Activated T-helper 17 cell treated with anti-CD3 and anti-CD28 coated beads, Interleukin-2, amount 50 U/mL, for 72 hours (primary cell): ENCODE results near the gene C9orf43. TPM values are rescaled to one million over a fixed set of nuclear protein-coding genes. Genes with fewer than 3 reads are reported as not detected.
"Not testable (repeated sequence)": the region's sequence is repeated elsewhere in the genome, so short reads cannot be mapped to it uniquely, and the experiment has no call there.

Experiments used
- ATAC-seq: fragments of 150-1000 bp; cut with Tn5 transposase; replicated peaks from 2 replicates; pipeline ENCODE4 v1.10.0; 2021; ENCODE audit warnings: mild to moderate bottlenecking, moderate library complexity
- H3K27ac Mint-ChIP-seq: one replicate; pipeline ENCODE4 v1.8.0; 2022; ENCODE audit warnings: mixed read lengths
- H3K27me3 Mint-ChIP-seq: one replicate; pipeline ENCODE4 v1.8.0; 2022; ENCODE audit warnings: mixed read lengths
- H3K36me3 Mint-ChIP-seq: one replicate; pipeline ENCODE4 v1.8.0; 2022; ENCODE audit warnings: low read depth, mild to moderate bottlenecking, mixed read lengths
- H3K4me1 Mint-ChIP-seq: one replicate; pipeline ENCODE4 v1.8.0; 2022; ENCODE audit warnings: mixed read lengths
- H3K4me3 Mint-ChIP-seq: one replicate; pipeline ENCODE4 v1.8.0; 2022; ENCODE audit warnings: mild to moderate bottlenecking, mixed read lengths
- H3K9me3 Mint-ChIP-seq: one replicate; pipeline ENCODE4 v1.8.0; 2022; ENCODE audit warnings: mixed read lengths
- total RNA-seq, 2 donors: library from RNA; stranded (reverse); gene quantifications; one replicate each; pipeline ENCODE4 v1.2.3, GENCODE V29; 2022

C9orf43 gene
- total RNA-seq, 2 donors from 2014 or later: 0.69 to 0.76 TPM

- peak overlapping the region; percentile 79 for H3K4me3 Mint-ChIP-seq
- peak overlapping the region; percentile 87 for H3K27ac Mint-ChIP-seq
- peaks cover 29% of the 10 kb centered on the region for H3K36me3 Mint-ChIP-seq
- H3K4me1 Mint-ChIP-seq: peaks cover 14% of the 10 kb centered on the region
- H3K27me3 Mint-ChIP-seq: no peaks in the 10 kb centered on the region
- peak; percentile 30 for ATAC-seq
- H3K9me3 Mint-ChIP-seq: no peaks in the 10 kb centered on the region
These were observed 35.2 kb upstream of the C9orf43 start for GRCh38 chr9:113375057-113376023.

DNA sequence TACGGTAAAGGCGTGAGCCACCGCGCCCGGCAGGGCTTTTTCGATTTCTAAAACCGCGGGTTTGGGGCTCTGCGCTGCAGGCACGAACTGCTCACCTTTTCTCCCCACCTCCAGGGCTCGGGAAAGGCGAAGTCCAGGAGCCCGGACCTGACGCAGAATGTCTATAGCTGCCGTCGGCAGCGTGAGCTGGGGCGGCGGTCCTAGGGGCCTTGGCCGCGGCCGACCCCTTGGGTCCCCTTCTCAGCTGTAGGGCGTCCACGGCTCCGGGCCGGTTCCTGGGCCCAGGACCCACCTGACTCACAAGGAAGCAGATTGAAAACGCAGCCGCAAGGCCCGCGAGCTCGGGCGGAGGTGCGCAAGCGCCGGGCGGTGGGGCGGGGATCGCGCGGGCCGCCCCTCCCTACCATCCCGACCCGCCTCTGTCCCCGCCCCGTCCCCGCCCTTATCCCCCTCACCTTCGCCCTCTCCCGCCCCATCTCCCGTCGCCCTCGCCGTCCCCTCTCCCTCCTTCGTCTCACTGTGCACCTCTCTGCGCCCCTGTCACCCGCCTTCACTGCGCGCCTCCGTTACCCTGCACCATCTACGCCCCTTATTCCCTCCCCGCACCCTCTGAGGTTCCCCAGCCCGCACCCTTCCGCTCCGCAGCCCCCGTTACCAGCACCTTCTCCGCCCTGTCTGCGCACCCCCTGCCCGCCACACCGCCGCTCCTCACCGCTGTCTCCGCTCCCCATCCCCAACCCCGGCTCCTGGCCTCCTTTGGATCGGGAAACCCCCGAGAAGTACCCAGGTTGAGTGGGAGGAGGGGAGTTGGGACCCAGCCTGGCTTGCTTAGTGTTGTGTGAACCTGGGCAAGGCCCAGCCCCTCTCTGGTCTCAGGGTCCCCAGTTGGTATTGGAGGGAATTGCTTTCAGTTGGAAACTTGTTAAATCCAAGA lies 33.6 kb upstream of the C9orf43 start, which contains the start of gene HDHD3:
Gene HDHD3 (minus strand): TSS at position 353 of the 934 bp plus-strand sequence. CDS start 2,632 bp downstream, outside the sequence.
- Mint-ChIP-seq H3K9me3 (no peaks in the 10 kb centered on the region), H3K27ac (peak within 1 kb of the TSS; percentile 87), H3K4me3 (peak within 1 kb of the TSS; percentile 79), H3K36me3 (peaks cover 29% of the 10 kb centered on the region), H3K4me1 (peaks cover 14% of the 10 kb centered on the region), H3K27me3 (no peaks in the 10 kb centered on the region)
- ATAC-seq: peak; percentile 88

DNA sequence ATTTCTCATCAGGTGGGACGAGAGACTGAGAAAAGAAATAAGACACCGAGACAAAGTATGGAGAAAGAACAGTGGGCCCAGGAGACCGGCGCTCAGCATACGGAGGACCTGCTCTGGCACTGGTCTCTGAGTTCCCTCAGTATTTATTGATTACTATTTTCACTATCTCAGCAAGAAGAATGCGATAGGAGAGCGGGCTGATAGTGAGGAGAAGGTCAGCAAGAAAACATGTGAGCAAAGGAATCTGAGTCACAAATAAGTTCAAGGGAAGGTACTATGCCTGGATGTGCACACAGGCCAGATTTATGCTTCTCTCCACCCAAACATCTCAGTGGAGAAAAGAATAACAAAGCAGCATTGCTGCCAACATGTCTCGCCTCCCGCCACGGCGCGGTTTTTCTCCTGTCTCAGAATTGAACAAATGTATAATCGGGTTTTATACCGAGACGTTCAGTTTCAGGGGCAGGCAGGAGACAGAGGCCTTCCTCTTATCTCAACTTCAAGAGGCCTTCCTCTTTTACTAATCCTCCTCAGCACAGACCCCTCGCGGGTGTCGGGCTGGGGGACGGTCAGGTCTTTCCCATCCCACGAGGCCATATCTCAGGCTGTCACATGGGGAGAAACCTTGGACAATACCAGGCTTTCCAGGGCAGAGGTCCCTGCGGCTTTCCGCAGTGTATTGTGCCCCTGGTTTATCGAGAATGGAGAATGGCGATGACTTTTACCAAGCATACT lies 31.3 kb upstream of the C9orf43 start:
- H3K9me3 Mint-ChIP-seq, H3K4me3 Mint-ChIP-seq, ATAC-seq, H3K27me3 Mint-ChIP-seq: not testable (repeated sequence)
- Mint-ChIP-seq H3K27ac (peak overlapping the region; percentile 17), H3K4me1 (peaks cover 14% of the 10 kb centered on the region), H3K36me3 (peaks cover 16% of the 10 kb centered on the region)

DNA sequence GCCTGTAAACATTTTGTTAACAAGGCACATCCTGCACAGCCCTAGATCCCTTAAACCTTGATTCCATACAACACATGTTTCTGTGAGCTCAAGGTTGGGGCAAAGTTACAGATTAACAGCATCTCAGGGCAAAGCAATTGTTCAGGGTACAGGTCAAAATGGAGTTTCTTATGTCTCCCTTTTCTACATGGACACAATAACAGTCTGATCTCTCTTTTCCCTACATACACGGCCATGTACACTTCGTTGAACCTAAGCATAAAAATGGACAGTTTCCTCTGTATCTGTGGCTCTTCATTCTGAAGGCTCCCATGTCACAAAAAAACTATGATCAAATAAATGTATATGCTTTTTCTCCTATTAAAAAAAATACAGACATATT lies 30.7 kb upstream of the C9orf43 start:
- Mint-ChIP-seq H3K27ac (peak overlapping the region; percentile 17), H3K36me3 (peaks cover 11% of the 10 kb centered on the region)
- H3K4me3 Mint-ChIP-seq, ATAC-seq, H3K4me1 Mint-ChIP-seq, H3K9me3 Mint-ChIP-seq, H3K27me3 Mint-ChIP-seq: not testable (repeated sequence)

DNA sequence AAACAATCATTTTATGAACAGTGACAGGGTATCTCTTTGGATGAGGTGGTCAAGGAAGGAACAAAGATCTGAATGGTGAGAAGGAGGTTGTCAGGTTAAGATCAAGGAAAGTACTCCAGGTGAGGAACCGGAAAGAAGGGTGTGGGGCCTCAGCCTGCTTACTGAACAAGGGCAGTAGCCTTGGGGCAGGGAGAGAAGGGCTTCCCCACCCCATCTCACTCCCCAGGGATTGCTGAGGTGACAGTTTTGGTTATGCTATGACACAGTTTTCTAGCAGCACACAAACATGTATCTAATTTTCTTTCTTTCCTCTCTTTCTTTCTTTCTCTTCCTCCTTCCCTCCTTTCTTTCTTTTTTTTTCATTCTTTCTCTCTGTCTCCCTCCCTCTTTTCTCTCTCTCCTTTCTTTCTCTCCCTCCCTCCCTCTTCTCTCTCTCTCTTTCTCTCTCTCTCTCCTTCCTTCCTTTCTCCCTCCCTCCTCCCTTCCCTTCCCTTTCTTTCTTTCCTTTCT lies 29.6 kb upstream of the C9orf43 start:
- Mint-ChIP-seq H3K27me3 (no peaks in the 10 kb centered on the region), H3K4me3 (peak overlapping the region; percentile 10), H3K36me3 (no peaks in the 10 kb centered on the region), H3K4me1 (no peaks in the 10 kb centered on the region), H3K27ac (peak overlapping the region; percentile 51), H3K9me3 (no peaks in the 10 kb centered on the region)
- ATAC-seq: peak; percentile 28

DNA sequence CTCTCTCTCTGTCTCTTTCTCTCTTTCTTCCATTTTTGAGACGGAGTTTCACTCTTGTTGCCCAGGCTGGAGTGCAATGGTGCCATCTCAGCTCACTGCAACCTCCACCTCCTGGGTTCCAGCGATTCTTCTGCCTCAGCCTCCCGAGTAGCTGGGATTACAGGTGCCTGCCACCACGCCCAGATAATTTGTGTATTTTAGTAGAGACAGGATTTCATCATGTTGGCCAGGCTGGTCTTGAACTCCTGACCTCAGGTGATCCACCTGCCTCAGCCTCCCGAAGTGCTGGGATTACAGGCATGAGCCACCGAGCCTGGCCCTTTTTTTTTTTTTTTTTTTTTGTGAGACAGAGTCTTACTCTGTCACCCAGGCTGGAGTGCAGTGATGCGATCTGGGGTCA lies 29.1 kb upstream of the C9orf43 start:
- not testable (repeated sequence) for H3K9me3 Mint-ChIP-seq, ATAC-seq, H3K4me1 Mint-ChIP-seq, H3K27me3 Mint-ChIP-seq, H3K36me3 Mint-ChIP-seq
- peak overlapping the region; percentile 51 for H3K27ac Mint-ChIP-seq
- H3K4me3 Mint-ChIP-seq: peak overlapping the region; percentile 10

GRCh38 chr9:113381909-113382411 lies 28.6 kb upstream of the C9orf43 start:
- no peak overlapping the region for H3K4me3 Mint-ChIP-seq
- H3K4me1 Mint-ChIP-seq: no peaks in the 10 kb centered on the region
- no peaks in the 10 kb centered on the region for H3K27me3 Mint-ChIP-seq
- H3K27ac Mint-ChIP-seq: no peak overlapping the region
- no peaks in the 10 kb centered on the region for H3K36me3 Mint-ChIP-seq
- no peaks in the 10 kb centered on the region for H3K9me3 Mint-ChIP-seq
- no peak for ATAC-seq

DNA sequence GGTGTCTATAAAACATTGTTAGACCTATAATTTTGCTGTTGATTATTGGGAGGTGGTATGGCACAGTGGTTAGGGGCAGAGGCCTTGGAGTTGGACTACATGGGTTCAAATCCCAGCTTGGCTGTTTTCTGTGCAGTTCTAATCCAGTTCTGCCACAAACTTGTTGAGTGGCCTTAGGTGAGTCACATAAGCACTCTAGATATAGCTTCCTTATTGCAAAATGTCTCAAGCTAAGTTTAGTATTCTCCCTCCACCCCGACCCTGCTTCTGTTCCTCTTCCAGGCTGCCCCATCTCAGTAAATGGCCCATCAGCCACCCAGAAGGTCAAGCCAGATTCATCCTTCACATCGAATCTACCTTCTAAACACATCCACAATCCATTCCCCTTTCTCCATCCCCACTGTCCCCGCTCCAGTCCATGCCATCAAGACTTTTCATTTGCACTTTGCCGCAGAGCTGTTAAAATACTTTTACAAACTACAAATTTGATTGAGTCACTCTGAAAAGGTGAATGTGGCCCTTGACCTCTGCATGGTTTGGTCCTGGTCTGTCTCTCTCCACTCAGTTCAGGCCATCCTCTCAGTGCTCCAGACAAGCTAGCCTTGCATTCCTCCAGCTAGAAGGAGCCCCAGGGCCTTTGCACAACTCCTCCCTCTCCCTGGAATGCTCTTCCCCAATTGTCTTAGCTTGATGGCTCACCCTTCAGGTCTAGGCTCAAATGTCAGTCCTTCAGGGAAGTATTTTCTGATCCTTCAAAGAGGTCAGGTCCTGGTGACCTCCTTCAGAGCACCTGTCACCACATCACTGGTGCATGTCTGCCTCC lies 23.8 kb upstream of the C9orf43 start:
- H3K27ac Mint-ChIP-seq: peak overlapping the region; percentile 1
- H3K27me3 Mint-ChIP-seq: no peaks in the 10 kb centered on the region
- no peak overlapping the region for H3K4me3 Mint-ChIP-seq
- H3K9me3 Mint-ChIP-seq: no peaks in the 10 kb centered on the region
- H3K4me1 Mint-ChIP-seq: no peaks in the 10 kb centered on the region
- no peak for ATAC-seq
- peaks cover 38% of the 10 kb centered on the region for H3K36me3 Mint-ChIP-seq

DNA sequence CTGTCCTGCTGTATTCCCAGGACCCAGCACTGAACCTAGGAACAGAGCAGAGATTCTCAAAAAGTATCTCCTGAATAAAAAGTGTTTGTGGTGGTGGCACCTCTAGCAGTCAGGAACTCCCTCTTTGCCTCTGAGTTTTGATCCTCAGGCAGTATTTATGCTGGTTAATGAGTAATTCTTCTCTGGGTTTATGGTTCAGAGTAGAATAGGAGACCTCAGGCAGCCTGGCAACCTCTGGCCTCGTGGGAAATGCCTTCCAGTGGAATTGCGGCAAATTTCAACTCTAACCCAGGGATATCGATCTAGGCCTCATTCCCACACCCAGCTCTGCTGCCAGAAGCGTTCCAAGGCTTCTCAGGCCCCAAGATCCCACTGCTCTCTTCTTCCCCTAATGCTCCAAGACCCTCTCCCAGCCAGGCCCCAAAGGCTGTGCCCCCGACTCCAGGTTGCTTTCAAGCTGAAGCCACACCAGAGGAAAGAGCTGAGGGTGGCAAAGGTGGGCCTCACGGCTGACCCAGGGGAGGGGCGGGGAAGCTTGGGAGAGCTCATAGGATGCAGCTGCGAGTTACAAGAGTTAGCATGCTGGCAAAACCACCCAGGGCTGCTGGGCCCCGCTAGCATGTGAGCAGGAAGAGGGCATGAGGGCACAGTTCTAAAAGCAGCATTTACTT lies 22.9 kb upstream of the C9orf43 start:
- no peak for ATAC-seq
- H3K36me3 Mint-ChIP-seq: peaks cover 46% of the 10 kb centered on the region
- H3K27me3 Mint-ChIP-seq: no peaks in the 10 kb centered on the region
- H3K27ac Mint-ChIP-seq: no peak overlapping the region
- no peak overlapping the region for H3K4me3 Mint-ChIP-seq
- H3K9me3 Mint-ChIP-seq: no peaks in the 10 kb centered on the region
- H3K4me1 Mint-ChIP-seq: no peaks in the 10 kb centered on the region

GRCh38 chr9:113388833-113389232 lies 21.7 kb upstream of the C9orf43 start:
- Mint-ChIP-seq H3K36me3 (peaks cover 46% of the 10 kb centered on the region), H3K4me1 (no peaks in the 10 kb centered on the region), H3K4me3 (no peak overlapping the region), H3K9me3 (no peaks in the 10 kb centered on the region), H3K27me3 (no peaks in the 10 kb centered on the region), H3K27ac (no peak overlapping the region)
- no peak for ATAC-seq

DNA sequence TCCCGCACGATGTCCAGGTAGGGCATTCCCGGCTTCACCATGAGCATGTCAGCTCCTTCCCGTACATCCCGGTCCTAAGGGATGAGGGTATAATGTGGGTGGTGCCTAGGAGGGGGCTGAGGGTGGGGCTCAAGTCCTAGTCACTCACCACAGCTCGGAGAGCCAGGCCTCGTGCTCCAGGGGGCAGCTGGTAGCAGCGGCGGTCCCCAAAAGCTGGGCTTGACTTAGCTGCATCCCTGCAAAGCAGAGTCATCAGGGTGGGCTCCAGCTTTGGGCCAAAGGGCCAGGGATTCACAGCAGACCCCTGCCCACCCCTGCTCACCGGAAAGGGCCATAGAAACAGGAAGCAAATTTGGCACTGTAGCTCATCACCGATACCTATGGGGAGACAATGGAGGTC lies 21.1 kb upstream of the C9orf43 start:
- Mint-ChIP-seq H3K4me3 (no peak overlapping the region), H3K27ac (no peak overlapping the region), H3K4me1 (no peaks in the 10 kb centered on the region), H3K27me3 (no peaks in the 10 kb centered on the region), H3K36me3 (peaks cover 46% of the 10 kb centered on the region), H3K9me3 (no peaks in the 10 kb centered on the region)
- ATAC-seq: no peak

DNA sequence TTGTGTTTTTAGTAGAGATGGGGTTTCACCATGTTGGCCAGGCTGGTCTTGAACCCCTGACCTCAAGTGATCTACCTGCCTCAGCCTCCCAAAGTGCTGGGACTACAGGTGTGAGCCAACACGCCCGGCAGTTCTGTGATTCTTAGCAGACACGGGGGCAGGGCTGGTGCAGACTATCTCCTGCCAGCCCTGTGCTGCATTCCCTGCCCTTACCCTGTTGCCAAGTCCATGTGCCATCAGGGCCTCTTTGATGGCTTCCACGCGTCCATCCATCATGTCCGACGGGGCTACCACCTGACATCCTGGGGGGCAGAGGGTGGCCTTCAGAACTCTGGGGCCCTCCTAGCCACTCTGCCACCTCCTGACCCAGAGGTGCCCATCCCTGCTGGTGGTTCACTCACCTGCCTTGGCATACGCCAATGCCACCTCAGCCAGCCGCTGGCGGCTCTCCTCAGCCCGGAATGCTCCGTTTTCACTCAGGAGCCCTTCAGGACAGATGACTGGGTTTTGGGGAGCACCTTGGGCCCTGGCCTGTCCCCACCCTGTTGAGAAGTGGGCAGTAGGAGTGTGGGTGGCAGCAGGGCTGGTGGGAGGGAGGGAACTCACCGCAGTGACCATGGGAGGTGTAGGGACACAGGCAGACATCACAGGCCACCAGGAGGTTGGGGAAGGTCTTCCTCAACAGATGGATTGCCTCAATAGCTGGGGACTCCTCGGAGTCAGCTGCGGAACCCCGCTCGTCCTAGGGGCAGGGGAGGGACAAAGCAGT lies 20.2 kb upstream of the C9orf43 start:
- no peak overlapping the region for H3K27ac Mint-ChIP-seq
- no peak overlapping the region for H3K4me3 Mint-ChIP-seq
- no peaks in the 10 kb centered on the region for H3K9me3 Mint-ChIP-seq
- peaks cover 48% of the 10 kb centered on the region for H3K36me3 Mint-ChIP-seq
- no peaks in the 10 kb centered on the region for H3K4me1 Mint-ChIP-seq
- no peak for ATAC-seq
- no peaks in the 10 kb centered on the region for H3K27me3 Mint-ChIP-seq
